Measurements from ENCODE around the gene GRIN1. TPM values are rescaled to one million over a fixed set of nuclear protein-coding genes. Genes with fewer than 3 reads are reported as not detected.

GRIN1 gene
- polyA plus RNA-seq, 1 donor = not detected

- DNase-seq = no peak
Observed at GRCh38 chr9:137193771-137194170, 54.8 kb downstream of the GRIN1 start.

GRCh38 chr9:137194388-137194787, 55.4 kb downstream of the GRIN1 start:
- DNase-seq = no peak

- no peak for DNase-seq
Observed at GRCh38 chr9:137194909-137195308, 56.0 kb downstream of the GRIN1 start.

- no peak for DNase-seq
Observed at GRCh38 chr9:137195525-137196220, 56.7 kb downstream of the GRIN1 start.

- DNase-seq = no peak
Observed at GRCh38 chr9:137198051-137198901, 59.3 kb downstream of the GRIN1 start.

GRCh38 chr9:137198902-137199283, 59.9 kb downstream of the GRIN1 start:
- DNase-seq = no peak

GRCh38 chr9:137199411-137200121, 60.6 kb downstream of the GRIN1 start:
- no peak for DNase-seq

- DNase-seq = peak; percentile 99
Observed at GRCh38 chr9:137200311-137201204, 61.6 kb downstream of the GRIN1 start, which contains the start of gene TPRN. Gene TPRN, minus strand, starts transcription at chr9:137200741. Its CDS starts 30 bp downstream, at chr9:137200711.

- DNase-seq = no peak
Observed at GRCh38 chr9:137201205-137201868, 62.4 kb downstream of the GRIN1 start.

- no peak for DNase-seq
Observed at GRCh38 chr9:137202966-137203365, 64.0 kb downstream of the GRIN1 start.

- no peak for DNase-seq
Observed at GRCh38 chr9:137204731-137205125, 65.8 kb downstream of the GRIN1 start.

GRCh38 chr9:137205126-137206069, 66.4 kb downstream of the GRIN1 start, which contains the start of the genes NDOR1 and TMEM203:
Gene NDOR1, plus strand, starts transcription at chr9:137205700. Its CDS starts 78 bp downstream, at chr9:137205778.
Gene TMEM203, minus strand, starts transcription at chr9:137205648. Its CDS starts 234 bp downstream, at chr9:137205414.
- DNase-seq = peak; percentile 88

- DNase-seq = no peak
Observed at GRCh38 chr9:137206602-137207001, 67.6 kb downstream of the GRIN1 start.

GRCh38 chr9:137211532-137211931, 72.6 kb downstream of the GRIN1 start:
- no peak for DNase-seq

- DNase-seq = no peak
Observed at GRCh38 chr9:137212520-137212919, 73.6 kb downstream of the GRIN1 start.

GRCh38 chr9:137213160-137214060, 74.5 kb downstream of the GRIN1 start:
- no peak for DNase-seq

GRCh38 chr9:137214620-137215019, 75.7 kb downstream of the GRIN1 start:
- DNase-seq = no peak

GRCh38 chr9:137215196-137215986, 76.4 kb downstream of the GRIN1 start:
- no peak for DNase-seq
